Measurements from ENCODE around the gene CCDC57. TPM values are rescaled to one million over a fixed set of nuclear protein-coding genes. Genes with fewer than 3 reads are reported as not detected.

CCDC57 gene
- total RNA-seq, 1 donor, result 21.0 TPM

GRCh38 chr17:82160075-82160474, 52.6 kb downstream of the CCDC57 start:
- DNase-seq (ENCODE audit: insufficient read length, low spot score, missing footprints), result no peak
- H3K4me3 ChIP-seq (ENCODE audit: insufficient read depth, low read length), result no peak overlapping the region
- H3K4me2 ChIP-seq (ENCODE audit: insufficient read depth, low read length), result no peak overlapping the region
- no peak for TF ChIP-seq CTCF (IDR thresholded peaks at IDR 0.05; ENCODE audit: extremely low read depth, low read depth, low read length)
- H3K79me2 ChIP-seq (ENCODE audit: insufficient read depth, low read length), result no peaks in the 10 kb centered on the region
- H4K20me1 ChIP-seq (ENCODE audit: insufficient read depth, low read length), result no peaks in the 10 kb centered on the region
- H3K27ac ChIP-seq (ENCODE audit: low read depth, low read length), result no peak overlapping the region
- peaks cover 3% of the 10 kb centered on the region for H3K4me1 ChIP-seq (ENCODE audit: insufficient read depth, low read length)
- H2AFZ ChIP-seq (ENCODE audit: low read length), result no peak overlapping the region
- H3K36me3 ChIP-seq (ENCODE audit: insufficient read depth, low read length), result peaks cover 29% of the 10 kb centered on the region
- no peaks in the 10 kb centered on the region for H3K27me3 ChIP-seq (ENCODE audit: insufficient read depth, low read length)
- H3K9me3 ChIP-seq (ENCODE audit: low read depth, low read length), result no peaks in the 10 kb centered on the region

GRCh38 chr17:82158825-82159224, 53.8 kb downstream of the CCDC57 start:
- no peak overlapping the region for H3K4me2 ChIP-seq (ENCODE audit: insufficient read depth, low read length)
- no peak for DNase-seq (ENCODE audit: insufficient read length, low spot score, missing footprints)
- no peaks in the 10 kb centered on the region for H3K9me3 ChIP-seq (ENCODE audit: low read depth, low read length)
- H2AFZ ChIP-seq (ENCODE audit: low read length), result no peak overlapping the region
- peaks cover 3% of the 10 kb centered on the region for H3K4me1 ChIP-seq (ENCODE audit: insufficient read depth, low read length)
- H3K27me3 ChIP-seq (ENCODE audit: insufficient read depth, low read length), result no peaks in the 10 kb centered on the region
- no peaks in the 10 kb centered on the region for H4K20me1 ChIP-seq (ENCODE audit: insufficient read depth, low read length)
- no peak overlapping the region for H3K27ac ChIP-seq (ENCODE audit: low read depth, low read length)
- H3K79me2 ChIP-seq (ENCODE audit: insufficient read depth, low read length), result no peaks in the 10 kb centered on the region
- TF ChIP-seq CTCF (IDR thresholded peaks at IDR 0.05; ENCODE audit: extremely low read depth, low read depth, low read length), result no peak
- no peak overlapping the region for H3K4me3 ChIP-seq (ENCODE audit: insufficient read depth, low read length)
- peaks cover 34% of the 10 kb centered on the region for H3K36me3 ChIP-seq (ENCODE audit: insufficient read depth, low read length)

GRCh38 chr17:82157046-82158035, 55.3 kb downstream of the CCDC57 start:
- no peak for TF ChIP-seq CTCF (IDR thresholded peaks at IDR 0.05; ENCODE audit: extremely low read depth, low read depth, low read length)
- no peak for DNase-seq (ENCODE audit: insufficient read length, low spot score, missing footprints)

GRCh38 chr17:82156284-82156925, 56.2 kb downstream of the CCDC57 start:
- Histone ChIP-seq H3K4me2 (ENCODE audit: insufficient read depth, low read length) (no peak overlapping the region), H3K36me3 (ENCODE audit: insufficient read depth, low read length) (peaks cover 25% of the 10 kb centered on the region), H3K9me3 (ENCODE audit: low read depth, low read length) (no peaks in the 10 kb centered on the region), H3K27me3 (ENCODE audit: insufficient read depth, low read length) (no peaks in the 10 kb centered on the region), H3K4me1 (ENCODE audit: insufficient read depth, low read length) (peaks cover 3% of the 10 kb centered on the region), H3K79me2 (ENCODE audit: insufficient read depth, low read length) (no peaks in the 10 kb centered on the region), H3K4me3 (ENCODE audit: insufficient read depth, low read length) (no peak overlapping the region), H4K20me1 (ENCODE audit: insufficient read depth, low read length) (no peaks in the 10 kb centered on the region), H3K27ac (ENCODE audit: low read depth, low read length) (no peak overlapping the region), H2AFZ (ENCODE audit: low read length) (no peak overlapping the region)
- TF ChIP-seq CTCF (IDR thresholded peaks at IDR 0.05; ENCODE audit: extremely low read depth, low read depth, low read length), result no peak
- no peak for DNase-seq (ENCODE audit: insufficient read length, low spot score, missing footprints)

More at GRCh38 chr17:82157046-82158035, 55.3 kb downstream of the CCDC57 start:
- H3K4me1 ChIP-seq (ENCODE audit: insufficient read depth, low read length), result peaks cover 3% of the 10 kb centered on the region
- H3K27me3 ChIP-seq (ENCODE audit: insufficient read depth, low read length), result no peaks in the 10 kb centered on the region
- no peak overlapping the region for H3K4me3 ChIP-seq (ENCODE audit: insufficient read depth, low read length)
- peaks cover 25% of the 10 kb centered on the region for H3K36me3 ChIP-seq (ENCODE audit: insufficient read depth, low read length)
- no peaks in the 10 kb centered on the region for H3K9me3 ChIP-seq (ENCODE audit: low read depth, low read length)
- H3K79me2 ChIP-seq (ENCODE audit: insufficient read depth, low read length), result no peaks in the 10 kb centered on the region
- no peak overlapping the region for H3K4me2 ChIP-seq (ENCODE audit: insufficient read depth, low read length)
- no peak overlapping the region for H2AFZ ChIP-seq (ENCODE audit: low read length)
- H4K20me1 ChIP-seq (ENCODE audit: insufficient read depth, low read length), result no peaks in the 10 kb centered on the region
- no peak overlapping the region for H3K27ac ChIP-seq (ENCODE audit: low read depth, low read length)

Data from osteoblast (primary cell).